Measurements from ENCODE around the gene KREMEN1. TPM values are rescaled to one million over a fixed set of nuclear protein-coding genes. Genes with fewer than 3 reads are reported as not detected.

Gene KREMEN1
- total RNA-seq, 1 experiment from 2014 or later = 31.9 TPM

DNA sequence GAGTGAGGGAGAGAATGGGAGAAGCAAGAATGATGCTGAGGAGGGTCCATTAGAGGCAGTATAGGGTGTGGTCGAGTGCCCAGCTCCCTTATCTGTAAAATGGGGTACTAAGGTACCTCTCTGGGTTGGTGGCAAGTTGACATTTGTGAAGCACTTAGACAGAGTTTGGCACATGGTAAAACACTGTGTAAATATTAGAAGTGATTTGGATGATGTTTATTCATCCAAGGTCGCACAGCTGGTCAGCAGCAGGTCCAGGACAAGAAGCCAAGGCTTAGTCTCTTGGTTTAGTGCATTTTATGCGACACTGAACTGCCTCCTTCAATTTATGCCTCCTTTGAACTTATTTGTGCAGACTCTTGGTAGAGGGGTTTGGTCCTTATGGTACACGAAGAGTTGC is 19.4 kb downstream of the KREMEN1 start:
- Histone ChIP-seq H3K9me3 (ENCODE audit: control insufficient read depth in 1 of 2, insufficient read depth in 1 of 2, low read depth in 1 of 2, low read length in 2 of 2) (no peaks in the 10 kb centered on the region), H3K27me3 (ENCODE audit: insufficient read depth, low read length) (no peaks in the 10 kb centered on the region), H3K9ac (ENCODE audit: low read length) (no peak overlapping the region), H3K4me3 (replicated peaks in 1 of 2; ENCODE audit: low read depth in 1 of 2, low read length in 2 of 2) (no peak overlapping the region), H3K4me2 (ENCODE audit: low read length) (no peak overlapping the region), H3K27ac (ENCODE audit: low read depth, low read length) (no peak overlapping the region), H3K36me3 (ENCODE audit: control insufficient read depth in 1 of 2, insufficient read depth in 2 of 2, low read length in 2 of 2) (no peaks in the 10 kb centered on the region), H3K9me2 (ENCODE audit: insufficient read depth) (no peaks in the 10 kb centered on the region), H3K4me1 (ENCODE audit: control insufficient read depth in 1 of 2, insufficient read depth in 2 of 2, low read length in 2 of 2) (peaks cover 3 to 5% of the 10 kb centered on the region in 2 experiments; a peak in 3 of 4 replicates), H4K20me1 (ENCODE audit: insufficient read depth) (no peaks in the 10 kb centered on the region), H2AFZ (ENCODE audit: low read depth, low read length, poor library complexity, severe bottlenecking) (no peak overlapping the region), H3K79me2 (ENCODE audit: insufficient read depth, low read length) (no peaks in the 10 kb centered on the region)
- ATAC-seq (no peak), DNase-seq (ENCODE audit: low read depth, low spot score) (no peak)
- no TSS peak for BruUV-seq (replicated peaks)
- ChIA-PET CTCF (no interaction called here), RAD21 (ENCODE audit: low non-redundant PET in 1 of 2, low total read pairs in 2 of 2, uncharacterized antibody in 2 of 2, unreplicated experiment in 2 of 2) (no interaction called here), POLR2A (no interaction called here)
- intact Hi-C loops (cut with micrococcal nuclease) = no loop called here
- no peak for TF ChIP-seq TCF7L2 (IDR thresholded peaks at IDR 0.05; ENCODE audit: borderline replicate concordance, extremely low read depth, insufficient read depth, insufficient read length)

DNA sequence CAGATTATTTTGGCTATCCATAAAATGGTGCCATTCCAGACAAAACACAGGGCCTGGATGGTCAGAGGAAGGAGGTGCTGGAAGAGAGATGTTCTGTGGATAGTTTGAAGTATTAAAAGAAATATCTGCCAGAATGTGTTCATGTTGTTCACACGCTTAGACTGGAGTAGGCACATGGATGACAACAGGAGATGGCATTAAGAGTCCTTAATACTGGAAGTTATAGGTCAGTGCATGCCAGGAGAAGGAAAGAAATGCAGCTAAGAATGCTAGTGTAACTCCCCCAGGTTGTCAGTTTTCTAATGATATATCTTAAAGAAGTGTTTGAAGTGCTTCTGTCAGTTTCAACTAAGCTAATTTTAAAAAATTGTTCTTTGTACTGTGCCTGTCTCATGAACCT is 20.2 kb downstream of the KREMEN1 start:
- H3K9me3 ChIP-seq (ENCODE audit: control insufficient read depth in 1 of 2, insufficient read depth in 1 of 2, low read depth in 1 of 2, low read length in 2 of 2) = no peaks in the 10 kb centered on the region
- DNase-seq (ENCODE audit: low read depth, low spot score) (no peak), ATAC-seq (no peak)
- H3K36me3 ChIP-seq (ENCODE audit: control insufficient read depth in 1 of 2, insufficient read depth in 2 of 2, low read length in 2 of 2) = no peaks in the 10 kb centered on the region
- H4K20me1 ChIP-seq (ENCODE audit: insufficient read depth) = no peaks in the 10 kb centered on the region
- POLR2A ChIA-PET = no interaction called here
- H3K4me2 ChIP-seq (ENCODE audit: low read length) = no peak overlapping the region
- CTCF ChIA-PET = no interaction called here
- H2AFZ ChIP-seq (ENCODE audit: low read depth, low read length, poor library complexity, severe bottlenecking) = no peak overlapping the region
- no peak overlapping the region for H3K27ac ChIP-seq (ENCODE audit: low read depth, low read length)
- peaks cover 3 to 5% of the 10 kb centered on the region in 2 experiments; a peak in 3 of 4 replicates for H3K4me1 ChIP-seq (ENCODE audit: control insufficient read depth in 1 of 2, insufficient read depth in 2 of 2, low read length in 2 of 2)
- intact Hi-C loops (cut with micrococcal nuclease) = no loop called here
- H3K79me2 ChIP-seq (ENCODE audit: insufficient read depth, low read length) = no peaks in the 10 kb centered on the region
- BruUV-seq (replicated peaks) = no TSS peak
- no peak overlapping the region for H3K4me3 ChIP-seq (replicated peaks in 1 of 2; ENCODE audit: low read depth in 1 of 2, low read length in 2 of 2)
- no peak overlapping the region for H3K9ac ChIP-seq (ENCODE audit: low read length)
- no peaks in the 10 kb centered on the region for H3K9me2 ChIP-seq (ENCODE audit: insufficient read depth)
- RAD21 ChIA-PET (ENCODE audit: low non-redundant PET in 1 of 2, low total read pairs in 2 of 2, uncharacterized antibody in 2 of 2, unreplicated experiment in 2 of 2) = no interaction called here
- no peak for TF ChIP-seq SIN3A (IDR thresholded peaks at IDR 0.05; ENCODE audit: low read depth)
- TF ChIP-seq EGR1 (IDR thresholded peaks at IDR 0.05; ENCODE audit: low read depth) = no peak
- TF ChIP-seq ELF1 (IDR thresholded peaks at IDR 0.05; ENCODE audit: borderline replicate concordance, low read depth) = no peak
- TF ChIP-seq, protein P1, sequence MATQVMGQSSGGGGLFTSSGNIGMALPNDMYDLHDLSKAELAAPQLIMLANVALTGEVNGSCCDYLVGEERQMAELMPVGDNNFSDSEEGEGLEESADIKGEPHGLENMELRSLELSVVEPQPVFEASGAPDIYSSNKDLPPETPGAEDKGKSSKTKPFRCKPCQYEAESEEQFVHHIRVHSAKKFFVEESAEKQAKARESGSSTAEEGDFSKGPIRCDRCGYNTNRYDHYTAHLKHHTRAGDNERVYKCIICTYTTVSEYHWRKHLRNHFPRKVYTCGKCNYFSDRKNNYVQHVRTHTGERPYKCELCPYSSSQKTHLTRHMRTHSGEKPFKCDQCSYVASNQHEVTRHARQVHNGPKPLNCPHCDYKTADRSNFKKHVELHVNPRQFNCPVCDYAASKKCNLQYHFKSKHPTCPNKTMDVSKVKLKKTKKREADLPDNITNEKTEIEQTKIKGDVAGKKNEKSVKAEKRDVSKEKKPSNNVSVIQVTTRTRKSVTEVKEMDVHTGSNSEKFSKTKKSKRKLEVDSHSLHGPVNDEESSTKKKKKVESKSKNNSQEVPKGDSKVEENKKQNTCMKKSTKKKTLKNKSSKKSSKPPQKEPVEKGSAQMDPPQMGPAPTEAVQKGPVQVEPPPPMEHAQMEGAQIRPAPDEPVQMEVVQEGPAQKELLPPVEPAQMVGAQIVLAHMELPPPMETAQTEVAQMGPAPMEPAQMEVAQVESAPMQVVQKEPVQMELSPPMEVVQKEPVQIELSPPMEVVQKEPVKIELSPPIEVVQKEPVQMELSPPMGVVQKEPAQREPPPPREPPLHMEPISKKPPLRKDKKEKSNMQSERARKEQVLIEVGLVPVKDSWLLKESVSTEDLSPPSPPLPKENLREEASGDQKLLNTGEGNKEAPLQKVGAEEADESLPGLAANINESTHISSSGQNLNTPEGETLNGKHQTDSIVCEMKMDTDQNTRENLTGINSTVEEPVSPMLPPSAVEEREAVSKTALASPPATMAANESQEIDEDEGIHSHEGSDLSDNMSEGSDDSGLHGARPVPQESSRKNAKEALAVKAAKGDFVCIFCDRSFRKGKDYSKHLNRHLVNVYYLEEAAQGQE (IDR thresholded peaks at IDR 0.05; ENCODE audit: low read depth) = no peak
- TF ChIP-seq, protein P2, sequence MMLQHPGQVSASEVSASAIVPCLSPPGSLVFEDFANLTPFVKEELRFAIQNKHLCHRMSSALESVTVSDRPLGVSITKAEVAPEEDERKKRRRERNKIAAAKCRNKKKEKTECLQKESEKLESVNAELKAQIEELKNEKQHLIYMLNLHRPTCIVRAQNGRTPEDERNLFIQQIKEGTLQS (IDR thresholded peaks at IDR 0.05) = no peak
- TF ChIP-seq CEBPB (IDR thresholded peaks at IDR 0.05; ENCODE audit: low read depth) = no peak
- TF ChIP-seq, protein P3, sequence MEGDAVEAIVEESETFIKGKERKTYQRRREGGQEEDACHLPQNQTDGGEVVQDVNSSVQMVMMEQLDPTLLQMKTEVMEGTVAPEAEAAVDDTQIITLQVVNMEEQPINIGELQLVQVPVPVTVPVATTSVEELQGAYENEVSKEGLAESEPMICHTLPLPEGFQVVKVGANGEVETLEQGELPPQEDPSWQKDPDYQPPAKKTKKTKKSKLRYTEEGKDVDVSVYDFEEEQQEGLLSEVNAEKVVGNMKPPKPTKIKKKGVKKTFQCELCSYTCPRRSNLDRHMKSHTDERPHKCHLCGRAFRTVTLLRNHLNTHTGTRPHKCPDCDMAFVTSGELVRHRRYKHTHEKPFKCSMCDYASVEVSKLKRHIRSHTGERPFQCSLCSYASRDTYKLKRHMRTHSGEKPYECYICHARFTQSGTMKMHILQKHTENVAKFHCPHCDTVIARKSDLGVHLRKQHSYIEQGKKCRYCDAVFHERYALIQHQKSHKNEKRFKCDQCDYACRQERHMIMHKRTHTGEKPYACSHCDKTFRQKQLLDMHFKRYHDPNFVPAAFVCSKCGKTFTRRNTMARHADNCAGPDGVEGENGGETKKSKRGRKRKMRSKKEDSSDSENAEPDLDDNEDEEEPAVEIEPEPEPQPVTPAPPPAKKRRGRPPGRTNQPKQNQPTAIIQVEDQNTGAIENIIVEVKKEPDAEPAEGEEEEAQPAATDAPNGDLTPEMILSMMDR (IDR thresholded peaks at IDR 0.05 in 2 of 3, conservative IDR thresholded peaks at IDR 0.05 in 1 of 3; ENCODE audit: borderline replicate concordance in 1 of 3, insufficient read depth in 1 of 3, low read depth in 2 of 3, low read length in 2 of 3) = no peak
- TF ChIP-seq, protein P4, sequence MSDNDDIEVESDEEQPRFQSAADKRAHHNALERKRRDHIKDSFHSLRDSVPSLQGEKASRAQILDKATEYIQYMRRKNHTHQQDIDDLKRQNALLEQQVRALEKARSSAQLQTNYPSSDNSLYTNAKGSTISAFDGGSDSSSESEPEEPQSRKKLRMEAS (IDR thresholded peaks at IDR 0.05) = no peak
- no peak for TF ChIP-seq POLR2A (IDR thresholded peaks at IDR 0.05; ENCODE audit: borderline replicate concordance, extremely low read depth, insufficient read depth, insufficient read length)
- TF ChIP-seq FOSL1 (IDR thresholded peaks at IDR 0.05; ENCODE audit: low read depth) = no peak
- no peak for TF ChIP-seq RAD21 (IDR thresholded peaks at IDR 0.05; ENCODE audit: low read depth)
- no peak for TF ChIP-seq POLR2AphosphoS5 (IDR thresholded peaks at IDR 0.05; ENCODE audit: low read depth, low read length)
- TF ChIP-seq SRF (IDR thresholded peaks at IDR 0.05; ENCODE audit: low read depth) = no peak
- no peak for TF ChIP-seq ZFX (IDR thresholded peaks at IDR 0.05)
- no peak for TF ChIP-seq YY1 (IDR thresholded peaks at IDR 0.05; ENCODE audit: extremely low read depth, insufficient replicate concordance, low read depth, low read length)
- TF ChIP-seq EZH2phosphoT487 (IDR thresholded peaks at IDR 0.05; ENCODE audit: borderline replicate concordance) = no peak
- H3K27me3 ChIP-seq (ENCODE audit: insufficient read depth, low read length) = no peaks in the 10 kb centered on the region
